Tongue (tissue), 2 donors: ENCODE measurements around the gene SUMO3. TPM values are rescaled to one million over a fixed set of nuclear protein-coding genes. Genes with fewer than 3 reads are reported as not detected.
A peak's percentile ranks its signal among the peaks of the same experiment; 100 is the strongest.

ENCODE experiments used
- DNase-seq: peaks from one replicate; pipeline ENCODE4 v3.0.0-alpha.2; 2015
- total RNA-seq: library from RNA; depleted of rRNA; stranded (reverse); fragments of >200 nt; gene quantifications from one replicate; pipeline ENCODE4 v1.2.3, GENCODE V29; 2014

The SUMO3 gene
- total RNA-seq, 1 donor from 2014 or later: 52.4 TPM

DNA sequence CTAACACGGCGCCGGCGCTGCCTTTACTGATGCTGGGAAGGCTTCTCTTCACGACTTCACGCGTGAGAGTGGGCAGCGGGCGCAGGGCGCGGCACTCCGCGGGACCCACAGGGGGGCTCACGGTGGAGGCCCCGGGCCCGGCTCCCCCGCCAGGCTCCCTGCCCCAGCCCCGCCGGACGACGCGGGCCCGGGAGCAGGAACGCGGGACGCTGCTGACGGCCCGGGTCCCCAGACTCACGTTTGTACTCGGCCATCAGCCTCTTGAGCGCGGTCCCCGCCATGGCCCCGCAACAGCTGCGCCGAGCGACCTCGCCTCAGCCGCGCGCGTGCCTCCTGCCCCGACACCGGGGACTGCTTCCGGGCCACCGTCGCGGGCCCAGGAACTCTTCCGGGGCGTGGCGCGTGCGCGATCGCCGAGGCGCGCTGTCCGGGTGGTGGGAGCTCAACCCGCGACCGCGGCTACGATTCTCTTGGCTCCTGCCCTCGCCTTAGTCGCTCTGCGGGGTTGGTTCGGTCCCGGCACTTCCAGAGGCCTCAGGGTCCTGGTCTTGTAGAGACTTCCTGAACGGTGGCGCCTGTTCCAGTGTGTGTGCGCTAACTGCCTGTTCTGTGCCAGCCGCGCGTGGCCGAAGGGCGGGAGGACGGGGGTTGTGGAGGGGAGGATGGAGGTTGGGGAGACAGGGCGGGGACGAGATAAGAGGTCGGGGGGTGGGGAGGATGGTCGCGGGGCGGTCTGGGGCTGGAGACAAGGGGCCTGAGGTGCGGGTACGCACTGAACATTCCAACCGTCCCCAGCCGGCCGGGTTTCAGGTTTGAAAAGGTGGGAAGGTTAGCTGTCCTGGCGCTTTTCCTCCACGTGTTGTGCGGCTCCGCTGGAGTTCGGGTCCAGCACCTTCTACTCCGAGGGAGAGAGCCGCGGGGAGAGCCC is 16.1 kb downstream of the SUMO3 start, which contains the start of gene UBE2G2:
UBE2G2 (minus strand) TSS at position 353 of the 928 bp plus-strand sequence; CDS start at position 281, 72 bp downstream.
- peak; percentile 92 for DNase-seq

- peak; percentile 34 for DNase-seq
Measured at GRCh38 chr21:44800971-44801467, 16.8 kb downstream of the SUMO3 start.

DNA sequence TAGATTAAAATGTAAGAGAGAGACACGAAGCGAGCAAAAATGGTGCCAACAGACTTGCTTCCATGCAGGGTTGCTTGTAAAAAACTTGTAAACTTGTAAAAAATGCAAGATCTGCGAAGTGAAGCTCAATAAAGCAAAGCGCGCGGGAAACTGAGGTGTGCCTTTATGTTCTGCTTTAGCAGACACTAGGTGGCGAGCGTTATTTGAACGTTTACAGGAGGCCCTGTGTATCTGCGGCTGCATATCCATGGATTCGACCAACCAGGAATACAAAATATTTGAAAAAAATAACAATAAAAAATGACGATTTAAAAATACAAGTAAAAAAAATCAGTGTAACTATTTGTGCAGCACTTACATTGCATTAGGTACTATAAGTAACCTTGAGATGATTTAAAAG is 17.8 kb downstream of the SUMO3 start:
- peak; percentile 58 for DNase-seq

DNA sequence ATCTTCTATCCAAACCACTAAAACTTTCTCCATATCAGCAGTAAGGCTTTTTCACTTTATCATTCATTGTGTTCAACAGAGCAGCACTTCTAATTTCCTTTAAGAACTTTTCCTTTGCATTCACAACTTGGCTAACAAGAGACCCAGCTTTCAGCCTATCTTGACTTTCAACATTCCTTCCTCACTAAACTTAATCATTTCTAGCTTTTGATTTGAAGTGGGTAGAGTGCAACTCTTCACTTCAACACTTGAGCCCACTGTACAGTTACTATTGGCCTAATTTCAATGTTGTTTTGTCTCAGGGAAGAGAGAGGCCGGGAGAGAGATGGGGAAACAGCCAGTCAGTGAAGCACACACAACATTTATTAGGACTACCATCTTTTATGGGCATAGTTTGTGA is 18.2 kb downstream of the SUMO3 start:
- DNase-seq: no peak

DNA sequence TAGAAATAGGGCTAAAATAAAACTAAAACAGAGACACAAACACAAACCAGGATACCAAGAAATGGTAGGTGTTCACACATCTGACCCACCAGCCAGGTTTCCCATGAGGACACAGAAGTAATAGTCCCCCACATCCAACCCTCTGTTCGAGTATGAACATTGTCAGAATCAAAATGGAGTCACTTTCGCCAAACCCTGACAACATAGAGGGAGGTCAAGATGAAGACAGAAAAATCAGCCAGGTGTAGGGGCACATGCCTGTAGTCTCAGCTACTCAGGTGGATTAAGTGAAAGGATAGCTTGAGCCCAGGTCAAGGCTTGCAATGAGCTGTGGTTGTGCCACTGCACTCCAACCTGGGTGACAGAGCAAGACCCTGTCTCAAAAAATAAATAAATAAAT is 20.1 kb downstream of the SUMO3 start:
- DNase-seq: no peak

DNA sequence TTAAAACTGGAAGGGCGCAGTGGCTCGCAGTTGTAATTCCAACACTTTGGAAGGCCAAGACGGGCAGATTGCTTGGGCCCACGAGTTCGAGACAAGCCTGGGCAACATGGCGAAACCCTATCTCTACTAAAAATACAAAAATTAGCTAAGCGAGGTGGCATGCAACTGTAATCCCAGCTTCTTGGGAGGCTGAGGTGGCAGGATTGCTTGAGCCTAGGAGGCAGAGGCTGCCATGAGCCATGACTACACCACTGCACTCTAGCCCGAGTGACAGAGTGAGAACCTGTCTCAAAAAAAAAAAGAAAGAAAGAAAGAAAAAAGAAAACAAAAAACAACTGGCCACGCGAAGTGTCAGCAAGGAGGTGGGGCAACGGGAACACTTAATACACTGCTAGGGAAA is 22.5 kb downstream of the SUMO3 start:
- DNase-seq: no peak

- DNase-seq: no peak
Measured at GRCh38 chr21:44793592-44794374, 24.1 kb downstream of the SUMO3 start.

GRCh38 chr21:44792702-44793591 is 24.9 kb downstream of the SUMO3 start:
- peak; percentile 83 for DNase-seq

DNA sequence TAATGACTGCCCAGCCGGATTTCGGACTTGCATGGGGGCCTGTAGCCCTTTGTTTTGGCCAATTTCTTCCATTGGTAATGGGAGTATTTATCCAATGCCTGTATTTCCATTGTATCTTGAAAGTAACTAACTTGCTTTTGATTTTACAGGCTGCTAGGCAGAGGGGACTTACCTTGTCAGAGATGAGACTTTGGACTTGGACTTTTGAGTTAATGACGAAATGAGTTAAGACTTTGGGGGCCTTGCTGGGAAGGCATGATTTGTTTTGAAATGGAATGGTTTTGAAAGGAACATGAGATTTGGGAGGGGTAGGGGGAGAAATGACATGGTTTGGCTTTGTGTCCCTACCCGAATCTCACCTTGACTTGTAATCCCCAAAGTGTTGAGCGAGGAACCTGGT is 25.9 kb downstream of the SUMO3 start:
- DNase-seq: no peak

- no peak for DNase-seq
Measured at GRCh38 chr21:44791246-44791645, 26.6 kb downstream of the SUMO3 start.

DNA sequence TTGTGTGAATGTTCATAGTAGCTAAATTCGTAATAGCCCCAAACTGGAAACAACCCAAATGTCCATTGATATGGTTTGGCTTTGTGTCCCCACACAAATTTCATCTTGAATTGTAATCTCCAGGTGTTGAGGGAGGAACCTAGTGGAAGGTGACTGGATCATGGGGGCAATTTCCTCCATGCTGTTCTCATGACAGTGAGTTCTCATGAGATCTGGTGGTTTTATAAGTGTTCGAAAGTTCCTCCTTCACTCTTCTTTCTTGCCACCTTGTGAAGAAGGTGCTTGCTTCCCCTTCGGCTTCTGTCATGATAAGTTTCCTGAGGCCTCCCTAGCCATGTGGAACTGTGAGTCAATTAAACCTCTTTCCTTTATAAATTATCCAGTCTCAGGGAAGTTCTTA is 27.5 kb downstream of the SUMO3 start:
- DNase-seq: no peak

DNA sequence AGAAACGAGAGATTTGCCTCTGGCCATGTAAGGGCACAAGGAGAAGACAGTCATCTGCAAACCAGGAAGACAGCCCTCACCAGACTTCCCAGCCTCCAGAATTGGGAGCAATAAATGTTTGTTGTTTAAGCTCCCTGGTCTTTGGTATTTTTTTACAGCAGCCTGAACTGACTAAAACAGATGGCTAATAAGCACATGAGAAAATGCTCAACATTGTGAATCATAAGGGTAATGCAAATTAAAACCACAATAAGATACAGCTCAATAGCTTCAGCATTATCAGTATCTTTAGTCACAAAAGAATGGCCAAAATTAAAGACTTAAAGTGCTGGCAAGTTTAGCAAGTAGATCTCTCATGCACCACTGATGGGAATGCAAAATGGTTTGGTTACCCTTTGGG is 28.0 kb downstream of the SUMO3 start:
- DNase-seq: no peak

- DNase-seq: peak; percentile 64
Measured at GRCh38 chr21:44785620-44786335, 32.1 kb downstream of the SUMO3 start.

DNA sequence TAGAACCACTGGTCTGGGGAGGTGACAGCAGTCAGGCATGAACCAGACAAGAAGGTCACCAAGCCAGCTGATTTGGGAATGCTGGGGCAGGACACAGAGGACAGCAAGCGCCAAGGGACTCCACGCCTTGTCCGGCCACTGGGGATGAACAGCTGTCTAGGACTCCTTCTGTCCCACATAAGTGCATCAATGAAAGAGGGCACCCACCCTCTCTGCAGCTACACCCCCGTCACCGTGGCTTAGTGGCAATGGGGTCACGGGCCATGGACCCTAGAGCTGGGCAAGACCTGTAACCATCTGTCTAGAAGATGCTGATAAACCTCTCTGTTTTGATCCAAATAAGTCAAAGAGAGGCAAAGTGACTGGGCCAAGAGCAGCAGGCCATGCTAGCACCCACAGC is 33.1 kb downstream of the SUMO3 start:
- no peak for DNase-seq

DNA sequence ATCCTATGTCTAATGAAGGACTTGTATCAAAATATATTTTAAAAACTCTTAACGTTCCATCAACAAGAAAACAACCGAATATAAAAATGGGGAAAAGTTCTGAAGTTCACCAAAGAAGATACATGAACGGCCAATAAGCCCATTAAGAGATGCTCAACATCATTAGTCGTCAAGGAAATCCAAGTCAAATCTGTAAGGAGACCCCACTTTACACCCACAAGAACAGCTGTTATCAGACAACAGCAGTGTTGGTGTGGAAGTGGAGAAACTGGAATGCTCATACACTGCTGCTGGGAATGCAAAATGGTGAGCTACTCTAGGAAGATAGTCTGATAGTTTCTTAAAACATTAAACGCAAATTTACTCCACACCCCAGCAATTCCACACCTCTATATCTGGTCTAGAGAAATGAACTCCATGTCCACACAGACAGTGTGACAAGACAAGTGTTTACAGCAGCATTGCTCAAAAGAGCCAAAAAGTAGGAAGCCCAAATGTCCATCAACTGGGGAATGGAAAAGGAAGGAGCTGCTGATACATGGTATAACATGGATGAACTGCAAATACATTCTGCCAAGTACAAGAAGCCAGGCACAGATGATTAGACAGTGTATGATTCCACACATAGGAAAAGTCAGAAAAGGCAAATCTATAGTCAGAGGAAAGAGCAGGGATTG is 34.7 kb downstream of the SUMO3 start:
- DNase-seq: no peak

DNA sequence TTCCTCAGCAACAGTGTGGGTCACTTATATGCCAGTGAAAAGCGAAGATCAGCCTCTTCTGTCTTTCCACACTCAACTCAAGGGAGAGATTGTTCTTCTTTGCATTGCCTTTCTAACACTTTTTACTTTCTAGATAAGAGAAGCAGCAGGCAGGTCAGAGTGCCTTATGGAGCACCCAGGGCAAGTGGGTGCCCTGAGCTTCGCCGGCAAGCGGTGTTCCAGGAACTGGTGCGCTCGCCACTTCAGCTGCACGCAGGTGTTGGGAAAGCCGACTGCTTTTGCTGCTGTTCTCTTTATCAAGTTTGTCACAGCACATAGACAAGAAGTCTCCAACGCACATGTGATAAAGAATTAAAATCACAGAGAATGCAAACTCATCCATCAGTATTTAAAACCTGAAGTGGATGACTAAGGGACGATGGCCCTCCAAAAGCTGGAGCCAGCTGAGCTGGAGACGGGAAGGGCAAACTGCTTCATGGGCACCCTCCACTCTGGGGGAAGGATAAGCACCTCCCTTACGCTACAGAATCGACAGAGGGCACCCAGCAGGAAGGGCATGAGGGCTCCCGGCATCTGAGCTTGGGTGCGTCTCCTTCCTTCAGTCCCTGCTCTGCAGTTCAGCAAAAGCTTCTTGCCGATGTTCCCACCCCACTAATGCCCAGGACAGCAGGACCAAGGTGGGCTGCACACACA is 36.9 kb downstream of the SUMO3 start:
- DNase-seq: no peak

DNA sequence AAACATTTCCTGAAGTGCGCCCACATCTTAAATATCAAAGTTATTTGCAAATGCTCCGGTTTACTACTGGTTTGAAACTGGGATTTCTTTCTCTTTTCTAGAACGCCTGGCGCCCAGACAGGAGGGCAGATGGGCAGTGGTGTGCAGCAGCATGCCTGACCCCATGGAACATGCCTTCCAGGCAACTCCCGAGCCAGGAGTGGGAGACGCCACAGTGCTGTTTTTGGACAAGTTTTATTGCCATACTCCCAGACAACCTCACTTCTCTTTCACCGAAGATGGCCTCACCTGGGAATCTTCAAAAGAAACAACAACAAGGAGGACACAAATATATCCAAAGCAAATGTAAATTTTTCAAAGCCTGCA is 37.7 kb downstream of the SUMO3 start:
- DNase-seq: no peak

DNA sequence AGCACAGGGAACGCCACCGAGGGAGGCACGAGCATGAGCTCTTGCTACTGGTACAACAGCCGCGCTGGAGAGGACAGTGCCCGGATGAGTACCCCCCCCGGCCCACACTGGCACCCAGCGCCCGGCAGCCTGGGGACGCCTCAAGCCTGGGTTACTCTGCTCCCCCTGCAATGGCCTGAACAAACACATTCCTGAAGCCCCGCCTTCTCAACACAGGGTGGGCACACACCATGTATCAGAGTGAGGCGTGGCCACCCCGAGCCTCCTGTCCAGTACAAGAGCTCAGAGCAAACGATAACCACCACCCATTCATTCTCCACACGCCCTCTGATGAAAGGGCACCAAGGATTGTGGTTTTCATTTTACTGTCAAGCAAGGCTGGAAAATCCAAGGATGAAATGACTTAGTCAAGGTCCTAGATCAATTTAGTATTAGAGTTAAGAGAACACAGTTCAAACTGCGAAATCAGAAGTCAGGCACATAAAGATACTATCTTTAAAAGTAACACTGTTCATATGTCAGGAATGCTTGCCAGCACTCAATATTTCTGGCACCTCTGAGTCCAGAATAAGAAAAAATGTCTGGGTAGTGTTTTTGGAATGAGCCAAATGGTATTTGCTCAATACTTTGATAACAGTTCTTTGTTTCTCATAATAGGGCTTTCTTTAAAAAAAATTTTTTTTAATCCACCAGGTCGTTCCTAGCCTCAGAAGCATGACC is 38.3 kb downstream of the SUMO3 start:
- DNase-seq: no peak

- DNase-seq: no peak
Measured at GRCh38 chr21:44778983-44779382, 38.9 kb downstream of the SUMO3 start.
